Measurements from ENCODE around the gene TMEM86A. TPM values are rescaled to one million over a fixed set of nuclear protein-coding genes. Genes with fewer than 3 reads are reported as not detected.

The TMEM86A gene
- total RNA-seq, 4 donors from 2014 or later, result 1.7 to 3.6 (median 2.8) TPM

- intact Hi-C loops (cut with DNase I; ENCODE audit: low total_unique reads), result no loop called here
- H3K4me1 ChIP-seq, result peaks cover 0 to 7% of the 10 kb centered on the region in 2 donors
- no peaks in the 10 kb centered on the region for H3K9me3 ChIP-seq
- in situ Hi-C loops (cut with MboI; ENCODE audit: low sequenced_read_pairs in 4 of 4), result loop anchor here in 2 of 4 donors (25.0 kb wide), 1 partner anchor 614 kb away; the partner anchor contains the start of gene SAAL1 (in 2 of the 2)
- ATAC-seq (no peak), DNase-seq (no peak)
- no peak within 1 kb of the TSS for H3K4me3 ChIP-seq
- no peaks in the 10 kb centered on the region for H3K27me3 ChIP-seq
- H3K36me3 ChIP-seq, result no peaks in the 10 kb centered on the region
- H3K27ac ChIP-seq, result no peak within 1 kb of the TSS
- no peak for TF ChIP-seq POLR2A (IDR thresholded peaks at IDR 0.05)
These were observed 27.5 kb downstream of the TMEM86A start, which contains the start of gene IGSF22 for GRCh38 chr11:18726040-18726439. IGSF22 (minus strand) TSS chr11:18726188; CDS start chr11:18724236, 1,952 bp downstream.

GRCh38 chr11:18727479-18728236 is 29.1 kb downstream of the TMEM86A start:
- Histone ChIP-seq H3K9me3 (no peaks in the 10 kb centered on the region), H3K27ac (no peak overlapping the region), H3K4me3 (no peak overlapping the region), H3K27me3 (no peaks in the 10 kb centered on the region), H3K4me1 (no peaks in the 10 kb centered on the region), H3K36me3 (no peaks in the 10 kb centered on the region)
- no peak for ATAC-seq
- peak; percentile 25 to 67 (median 42) for TF ChIP-seq CTCF (IDR thresholded peaks at IDR 0.05 in 4 of 5, conservative IDR thresholded peaks at IDR 0.05 in 1 of 5)
- no peak for TF ChIP-seq POLR2A (IDR thresholded peaks at IDR 0.05)
- DNase-seq, result no peak
- in situ Hi-C loops (cut with MboI; ENCODE audit: low sequenced_read_pairs in 4 of 4) (loop anchor here in 2 of 4 donors (25.0 kb wide), 1 partner anchor 615 kb away; the partner anchor contains the start of gene SAAL1 (in 2 of the 2)), intact Hi-C loops (cut with DNase I; ENCODE audit: low total_unique reads) (no loop called here)

GRCh38 chr11:18728658-18729057 is 30.1 kb downstream of the TMEM86A start:
- no peaks in the 10 kb centered on the region for H3K4me1 ChIP-seq
- TF ChIP-seq CTCF (IDR thresholded peaks at IDR 0.05 in 4 of 5, conservative IDR thresholded peaks at IDR 0.05 in 1 of 5), result no peak
- no peak for TF ChIP-seq POLR2A (IDR thresholded peaks at IDR 0.05)
- ATAC-seq (no peak), DNase-seq (no peak)
- intact Hi-C loops (cut with DNase I; ENCODE audit: low total_unique reads), result no loop called here
- no peak overlapping the region for H3K4me3 ChIP-seq
- no peaks in the 10 kb centered on the region for H3K36me3 ChIP-seq
- in situ Hi-C loops (cut with MboI; ENCODE audit: low sequenced_read_pairs in 4 of 4), result loop anchor here in 2 of 4 donors (25.0 kb wide), 1 partner anchor 616 kb away; the partner anchor contains the start of gene SAAL1 (in 2 of the 2)
- no peaks in the 10 kb centered on the region for H3K9me3 ChIP-seq
- H3K27ac ChIP-seq, result no peak overlapping the region
- no peaks in the 10 kb centered on the region for H3K27me3 ChIP-seq

- ATAC-seq, result no peak
- Histone ChIP-seq H3K27me3 (no peaks in the 10 kb centered on the region), H3K27ac (no peak overlapping the region), H3K4me1 (no peaks in the 10 kb centered on the region), H3K9me3 (no peaks in the 10 kb centered on the region), H3K4me3 (no peak overlapping the region), H3K36me3 (no peaks in the 10 kb centered on the region)
- in situ Hi-C loops (cut with MboI; ENCODE audit: low sequenced_read_pairs in 4 of 4), result loop anchor here in 2 of 4 donors (25.0 kb wide), 1 partner anchor 617 kb away; the partner anchor contains the start of gene SAAL1 (in 2 of the 2)
- DNase-seq, result no peak
- intact Hi-C loops (cut with DNase I; ENCODE audit: low total_unique reads), result no loop called here
- TF ChIP-seq POLR2A (IDR thresholded peaks at IDR 0.05) (no peak), CTCF (IDR thresholded peaks at IDR 0.05 in 4 of 5, conservative IDR thresholded peaks at IDR 0.05 in 1 of 5) (no peak)
These were observed 30.8 kb downstream of the TMEM86A start for GRCh38 chr11:18729426-18729825.

- no peaks in the 10 kb centered on the region for H3K9me3 ChIP-seq
- no peaks in the 10 kb centered on the region for H3K27me3 ChIP-seq
- in situ Hi-C loops (cut with MboI; ENCODE audit: low sequenced_read_pairs in 4 of 4), result loop anchor here in 2 of 4 donors (25.0 kb wide), 1 partner anchor 618 kb away; the partner anchor contains the start of gene SAAL1 (in 2 of the 2)
- H3K36me3 ChIP-seq, result no peaks in the 10 kb centered on the region
- ATAC-seq, result no peak
- no peaks in the 10 kb centered on the region for H3K4me1 ChIP-seq
- no peak overlapping the region for H3K27ac ChIP-seq
- intact Hi-C loops (cut with DNase I; ENCODE audit: low total_unique reads), result loop anchor here (5.0 kb wide), 2 partner anchors 203 to 613 kb away; partner anchors contain the start of gene TSG101
- no peak overlapping the region for H3K4me3 ChIP-seq
- no peak for DNase-seq
- TF ChIP-seq POLR2A (IDR thresholded peaks at IDR 0.05) (no peak), CTCF (IDR thresholded peaks at IDR 0.05 in 4 of 5, conservative IDR thresholded peaks at IDR 0.05 in 1 of 5) (no peak)
These were observed 31.4 kb downstream of the TMEM86A start for GRCh38 chr11:18730020-18730419.
